Kidney epithelial cell (primary cell): ENCODE results near the gene PSMF1. TPM values are rescaled to one million over a fixed set of nuclear protein-coding genes. Genes with fewer than 3 reads are reported as not detected.

Experiments used
- DNase-seq: peaks from one replicate; pipeline ENCODE4 v3.0.0-alpha.2; 2010; ENCODE audit warnings: low read depth
- H3K27me3 ChIP-seq: 2 replicates; pipeline ENCODE4 v1.6.0; 2011; ENCODE audit warnings: low read length; ENCODE audit not compliant: control insufficient read depth, insufficient read depth
- H3K36me3 ChIP-seq: 2 replicates; pipeline ENCODE4 v1.5.1; 2011; ENCODE audit warnings: low read length; ENCODE audit not compliant: control insufficient read depth, insufficient read depth
- H3K4me3 ChIP-seq: 2 replicates; pipeline ENCODE4 v1.5.1; 2011; ENCODE audit warnings: low read depth, mild to moderate bottlenecking, control low read depth, low read length
- CTCF ChIP-seq: IDR thresholded peaks from 2 replicates; pipeline ENCODE4 v1.5.1; 2011; ENCODE audit warnings: mild to moderate bottlenecking, moderate library complexity, low read length, control low read depth, inconsistent platforms; ENCODE audit not compliant: insufficient read depth, poor library complexity, severe bottlenecking
- total RNA-seq: library from RNA; depleted of rRNA; stranded (reverse); fragments of >200 nt; gene quantifications from 2 replicates; pipeline ENCODE4 v1.2.3, GENCODE V29; 2015

PSMF1 gene
- total RNA-seq, 1 donor from 2014 or later = 323 TPM

DNA sequence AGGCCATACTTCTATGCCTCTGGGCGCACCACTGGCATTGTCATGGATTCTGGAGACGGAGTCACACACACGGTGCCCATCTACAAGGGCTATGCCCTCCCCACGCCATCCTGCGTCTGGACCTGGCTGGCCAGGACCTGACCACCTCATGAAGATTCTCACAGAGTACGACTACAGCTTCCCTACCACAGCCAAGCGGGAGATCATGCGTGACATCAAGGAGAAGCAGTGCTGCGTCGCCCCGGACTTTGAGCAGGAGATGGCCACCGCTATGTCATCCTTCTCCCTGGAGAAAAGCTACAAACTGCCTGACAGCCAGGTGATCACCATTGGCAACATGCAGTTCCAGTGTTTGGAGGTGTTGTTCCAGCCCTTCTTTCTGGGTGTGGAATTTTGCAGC lies 42.6 kb downstream of the PSMF1 start:
- DNase-seq = no peak
- Histone ChIP-seq H3K4me3 (no peak overlapping the region), H3K27me3 (no peaks in the 10 kb centered on the region), H3K36me3 (peaks cover 3% of the 10 kb centered on the region)
- no peak for TF ChIP-seq CTCF

- no peak for TF ChIP-seq CTCF
- DNase-seq = no peak
- peaks cover 3% of the 10 kb centered on the region for H3K36me3 ChIP-seq
Observed at GRCh38 chr20:1163105-1163504, 44.7 kb downstream of the PSMF1 start.

DNA sequence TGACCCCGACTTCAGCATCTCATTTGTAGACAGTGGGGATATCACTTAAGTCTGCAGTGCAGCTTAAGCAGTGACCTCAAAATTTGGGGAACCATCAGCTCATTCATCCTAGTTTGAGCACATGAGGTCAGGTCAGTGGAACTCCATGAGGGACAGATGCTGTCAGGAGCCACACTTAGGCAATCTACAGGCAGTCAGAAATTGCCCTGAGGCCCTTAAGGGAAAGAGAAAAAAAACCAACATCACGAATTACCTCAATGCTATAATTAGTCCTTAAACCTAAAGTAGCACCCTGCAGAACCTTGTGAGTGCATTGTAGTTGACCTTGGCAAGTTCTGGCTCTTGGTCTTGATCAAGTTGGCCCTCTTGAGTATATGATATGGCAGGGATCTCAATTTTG lies 45.3 kb downstream of the PSMF1 start:
- Histone ChIP-seq H3K27me3 (no peaks in the 10 kb centered on the region), H3K4me3 (no peak overlapping the region), H3K36me3 (peaks cover 3% of the 10 kb centered on the region)
- DNase-seq = no peak
- no peak for TF ChIP-seq CTCF

More at GRCh38 chr20:1163105-1163504, 44.7 kb downstream of the PSMF1 start:
- Histone ChIP-seq H3K4me3 (no peak overlapping the region), H3K27me3 (no peaks in the 10 kb centered on the region)

- no peak for DNase-seq
- no peak overlapping the region for H3K4me3 ChIP-seq
- H3K27me3 ChIP-seq = no peaks in the 10 kb centered on the region
- TF ChIP-seq CTCF = no peak
- H3K36me3 ChIP-seq = peaks cover 4% of the 10 kb centered on the region
Observed at GRCh38 chr20:1164871-1165270, 46.5 kb downstream of the PSMF1 start.

DNA sequence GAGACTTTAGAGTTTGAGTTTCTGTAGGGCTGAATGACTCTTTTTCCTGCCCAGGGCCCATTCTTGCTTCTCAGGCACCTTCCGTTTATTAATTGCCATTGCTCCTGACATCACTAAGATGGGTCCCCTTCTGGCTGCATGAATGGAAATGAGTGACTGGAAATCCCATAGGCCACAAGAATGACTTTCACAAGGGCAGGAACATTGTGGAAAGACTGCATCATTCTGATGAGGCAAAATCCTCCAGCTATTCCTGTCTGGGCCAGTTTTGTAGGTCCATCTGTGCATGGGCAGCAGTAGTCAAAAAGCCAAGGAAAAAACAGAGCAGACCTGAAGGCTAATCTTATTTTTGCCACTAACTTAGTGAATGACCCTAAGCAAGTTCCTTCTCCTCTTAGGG lies 47.1 kb downstream of the PSMF1 start:
- Histone ChIP-seq H3K27me3 (no peaks in the 10 kb centered on the region), H3K4me3 (no peak overlapping the region), H3K36me3 (peaks cover 4% of the 10 kb centered on the region)
- no peak for TF ChIP-seq CTCF
- DNase-seq = no peak

GRCh38 chr20:1165941-1166340 lies 47.5 kb downstream of the PSMF1 start:
- no peak for TF ChIP-seq CTCF
- H3K4me3 ChIP-seq = no peak overlapping the region
- DNase-seq = no peak
- no peaks in the 10 kb centered on the region for H3K27me3 ChIP-seq
- peaks cover 3% of the 10 kb centered on the region for H3K36me3 ChIP-seq
